GM18858 (cell line): ENCODE data around the gene BANK1.
"Not testable (repeated sequence)": the region's sequence is repeated elsewhere in the genome, so short reads cannot be mapped to it uniquely, and the experiment has no call there.

Source experiments
- ATAC-seq: cut with Tn5 transposase; IDR thresholded peaks from one replicate; pipeline ENCODE4 v1.9.1; 2021; ENCODE audit not compliant: unreplicated experiment

BANK1 gene

DNA sequence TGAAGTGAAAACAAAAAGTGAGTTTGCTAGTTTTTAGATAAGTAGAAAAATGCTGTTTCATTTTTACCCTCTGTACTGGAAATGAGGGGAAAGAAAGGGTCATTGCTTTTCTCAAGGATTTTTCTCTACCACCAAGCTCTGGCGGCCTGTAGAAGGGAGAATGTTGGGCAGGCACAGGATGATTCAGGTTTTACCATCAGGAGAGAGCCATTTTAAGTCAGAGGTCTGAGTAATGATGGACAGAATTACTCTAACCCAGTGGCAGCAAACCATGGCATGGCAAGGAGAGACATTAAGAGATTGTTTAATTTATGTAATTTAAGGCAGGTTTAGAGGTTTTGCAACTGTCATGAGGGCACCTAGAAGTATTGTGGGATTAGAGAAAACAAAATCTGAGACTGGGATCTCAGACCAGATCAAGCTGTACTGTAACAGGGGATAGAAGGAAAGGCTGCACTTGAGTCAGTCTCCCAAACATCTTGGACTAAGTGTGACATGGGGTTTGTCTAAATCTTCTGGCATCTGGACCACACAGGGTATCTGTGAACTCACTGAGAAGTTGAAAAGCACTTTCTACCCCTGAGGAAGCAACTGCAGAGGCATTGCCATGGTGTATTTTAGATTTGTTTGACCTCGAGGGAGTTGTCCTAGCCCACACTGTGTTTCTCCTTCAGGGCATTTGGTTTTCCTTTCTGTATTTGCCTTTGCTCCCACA, 81.6 kb downstream of the BANK1 start:
- no peak for ATAC-seq

DNA sequence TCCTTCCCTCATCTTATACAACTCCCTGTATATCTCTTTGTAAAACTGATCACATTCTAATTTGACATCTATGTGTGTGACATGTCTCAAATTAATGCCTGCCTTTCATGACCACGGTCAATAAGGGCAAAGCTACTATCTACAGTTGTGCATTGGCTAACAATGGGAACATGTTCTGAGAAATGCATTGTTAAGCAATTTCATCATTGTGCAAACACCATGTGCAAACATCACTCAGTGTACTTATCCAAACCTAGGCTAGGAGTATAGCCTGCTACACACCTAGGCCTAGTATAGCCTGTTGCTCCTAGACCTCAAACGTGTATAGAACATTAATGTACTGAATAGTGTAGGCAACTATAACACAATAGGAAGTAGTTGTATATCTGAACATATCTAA, 95.0 kb downstream of the BANK1 start:
- no peak for ATAC-seq

DNA sequence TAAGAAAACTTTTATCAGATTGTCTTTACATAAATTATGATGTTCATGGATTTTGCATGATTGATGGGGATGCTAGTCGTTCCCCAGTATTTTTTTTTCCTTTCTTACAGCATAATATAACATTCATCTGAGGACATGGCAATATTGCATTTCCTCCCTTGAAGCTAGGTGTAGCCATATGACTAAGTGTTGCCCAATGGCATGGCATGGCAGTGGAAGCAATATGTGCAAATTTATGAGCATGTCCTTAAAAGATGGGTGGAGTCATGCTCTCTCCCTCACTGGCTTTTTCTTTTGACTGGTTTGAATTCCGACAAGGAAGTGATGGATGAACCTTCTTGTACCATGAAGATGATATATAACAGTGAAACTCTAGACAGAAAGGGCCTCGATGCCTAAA, 96.3 kb downstream of the BANK1 start:
- no peak for ATAC-seq

DNA sequence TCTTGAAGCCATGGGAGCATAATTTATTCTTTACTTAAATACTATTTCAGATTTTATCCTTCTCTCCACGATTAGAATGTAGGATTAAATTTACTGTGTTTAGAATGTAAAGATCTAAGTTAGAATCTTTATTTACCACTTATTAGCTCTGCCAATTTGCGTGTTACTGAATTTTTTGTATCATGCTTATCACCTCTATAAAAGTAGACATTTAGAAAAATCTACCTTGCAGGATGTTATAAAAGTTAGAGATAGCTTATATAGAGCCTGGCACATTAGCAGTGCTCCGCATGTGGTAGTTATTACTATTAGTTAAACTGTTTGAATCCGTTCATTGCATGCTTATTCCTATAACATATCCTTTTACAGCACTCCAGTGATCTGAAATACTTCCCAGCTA, 97.9 kb downstream of the BANK1 start:
- no peak for ATAC-seq

DNA sequence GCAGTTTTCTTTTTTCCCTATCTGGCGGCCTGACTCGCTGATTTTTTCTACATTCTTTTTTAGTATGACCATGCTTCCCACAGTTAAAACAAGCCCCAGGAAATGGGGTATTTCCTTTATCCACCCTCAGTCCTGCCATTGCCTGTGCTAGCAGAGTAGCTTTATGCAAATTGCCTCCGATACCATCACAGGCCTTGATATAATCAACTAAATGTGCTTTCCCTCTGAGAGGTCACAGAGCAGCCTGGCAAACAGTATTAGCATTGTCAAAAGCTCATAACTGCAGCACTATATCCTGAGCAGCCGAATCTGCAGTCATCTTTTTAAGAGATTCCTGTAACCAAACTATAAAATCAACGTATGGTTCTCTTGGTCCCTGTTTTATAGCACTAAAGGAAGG, 115.0 kb downstream of the BANK1 start:
- ATAC-seq, result not testable (repeated sequence)

DNA sequence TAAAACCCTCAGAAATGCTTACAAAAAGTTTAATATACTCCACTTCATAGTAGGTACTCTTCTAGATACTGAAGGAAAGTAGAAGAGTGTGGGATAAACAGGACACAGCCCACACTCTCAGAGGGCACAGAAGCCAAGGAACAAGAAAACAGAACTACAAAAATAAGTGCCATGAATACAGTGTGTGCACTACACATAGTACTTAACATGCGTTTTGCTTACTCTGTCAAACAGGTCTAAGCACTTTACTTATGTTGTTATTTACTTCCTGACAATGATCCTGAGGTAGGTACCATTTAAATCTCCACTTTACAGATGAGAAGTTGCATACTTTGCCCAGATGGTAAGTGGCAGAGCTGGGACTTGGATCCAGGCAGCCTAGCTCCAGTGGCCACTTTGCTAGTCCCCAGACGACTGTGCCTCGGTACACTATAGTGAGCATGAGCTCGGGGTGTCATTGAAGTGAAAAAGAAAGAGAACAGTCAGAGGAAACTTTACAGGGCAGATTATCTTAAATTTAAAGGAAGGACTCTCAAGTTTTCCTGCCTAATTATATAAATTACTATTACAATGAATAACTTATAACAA, 120.3 kb downstream of the BANK1 start:
- ATAC-seq, result no peak

DNA sequence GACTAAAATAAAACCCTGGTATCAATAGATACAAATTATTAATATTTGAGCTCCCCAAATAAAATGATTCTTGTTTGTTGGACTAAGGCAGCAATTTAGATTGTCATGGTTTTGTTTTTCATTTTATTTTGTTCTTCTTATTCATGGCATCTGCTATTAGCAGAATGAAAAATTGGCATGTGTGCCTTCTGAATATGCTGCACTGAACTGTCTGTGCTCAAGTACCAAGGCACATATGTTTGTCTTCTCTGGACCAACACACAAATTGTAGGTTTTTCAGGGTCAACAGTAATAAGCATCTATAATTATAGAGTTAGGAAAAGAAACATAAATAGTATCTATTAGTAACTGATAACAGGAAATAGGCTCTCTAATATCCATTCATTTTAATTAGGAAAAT, 121.1 kb downstream of the BANK1 start:
- ATAC-seq, result no peak

DNA sequence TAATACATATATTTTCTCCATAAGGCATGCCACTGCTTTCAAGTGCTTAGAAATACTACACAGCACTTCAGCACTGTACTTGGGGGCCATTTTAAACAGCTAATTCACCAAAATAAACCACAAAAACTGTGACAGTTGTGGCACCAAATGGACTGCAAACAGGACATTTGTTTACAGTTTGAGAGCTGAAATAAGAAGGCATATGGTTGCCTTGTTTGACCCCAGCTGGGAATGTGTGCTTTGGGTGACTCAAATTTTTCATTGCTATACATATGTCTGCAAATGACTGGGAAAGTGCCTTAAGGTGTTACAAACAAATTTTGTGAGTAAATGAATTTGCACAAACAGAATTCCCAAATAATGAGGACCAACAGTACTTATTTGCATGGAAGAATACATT, 124.2 kb downstream of the BANK1 start:
- no peak for ATAC-seq

DNA sequence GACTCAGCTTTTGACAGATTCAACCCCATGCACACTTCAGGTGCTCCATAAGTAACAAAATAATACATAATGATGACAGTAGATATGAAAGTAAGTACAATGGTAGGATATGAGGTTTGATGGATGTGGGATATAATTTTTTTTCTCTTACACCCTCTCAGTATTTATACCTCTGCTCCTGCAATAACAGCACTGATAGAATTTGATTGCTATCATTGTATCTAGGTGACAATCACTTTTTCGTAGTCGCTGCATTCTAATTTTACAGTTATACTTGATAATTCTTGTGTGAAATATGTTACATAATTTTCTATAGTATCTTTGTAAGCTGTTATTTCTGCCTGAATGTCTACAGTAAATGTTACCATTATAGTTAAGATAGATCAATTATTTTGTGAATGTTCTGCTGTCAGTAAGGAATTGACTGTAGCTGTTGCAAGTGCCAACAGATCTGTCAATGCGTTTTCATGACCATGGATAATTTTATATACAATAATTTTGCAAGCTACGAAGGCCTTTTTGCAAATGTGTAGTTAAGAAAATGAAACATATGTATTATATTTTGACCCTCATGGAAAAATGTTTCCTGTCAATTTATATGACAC, 128.9 kb downstream of the BANK1 start:
- ATAC-seq, result no peak

DNA sequence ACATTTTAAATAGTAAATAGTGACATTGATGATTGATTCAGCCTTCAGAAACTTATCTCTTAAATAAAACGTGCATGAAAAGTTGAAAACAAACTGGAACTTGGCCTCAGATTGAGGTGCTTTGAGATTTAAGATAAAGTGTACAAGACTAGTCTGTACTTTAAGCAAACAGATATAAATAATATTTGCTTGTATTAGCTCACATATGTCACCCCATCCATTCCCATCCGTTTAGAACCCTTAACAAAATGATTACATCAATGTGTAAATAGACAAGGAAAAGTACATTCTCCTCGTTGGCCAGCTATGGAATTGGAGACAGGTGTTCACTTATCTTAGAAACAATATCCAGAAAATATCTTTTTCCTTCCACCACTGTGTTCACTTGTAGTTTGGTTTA, 130.8 kb downstream of the BANK1 start:
- no peak for ATAC-seq

DNA sequence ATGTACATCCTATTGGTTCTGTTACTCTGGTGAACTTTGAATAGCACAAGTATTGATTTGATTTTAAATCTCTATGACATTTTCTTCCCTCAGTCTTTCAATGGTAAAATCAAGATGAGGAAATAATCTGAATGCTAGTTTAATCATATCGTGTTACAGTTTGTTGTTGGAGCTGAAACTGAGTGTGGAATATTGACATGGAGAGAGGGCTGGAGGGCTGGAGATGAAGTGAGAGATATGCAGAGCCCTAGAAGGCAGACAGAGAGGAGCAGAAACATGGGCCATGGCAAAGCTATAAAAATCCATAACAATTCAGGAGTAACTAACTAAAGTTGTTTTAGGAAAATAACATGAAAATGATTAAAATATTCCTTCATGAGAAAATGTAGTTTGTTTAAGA, 141.1 kb downstream of the BANK1 start:
- no peak for ATAC-seq

DNA sequence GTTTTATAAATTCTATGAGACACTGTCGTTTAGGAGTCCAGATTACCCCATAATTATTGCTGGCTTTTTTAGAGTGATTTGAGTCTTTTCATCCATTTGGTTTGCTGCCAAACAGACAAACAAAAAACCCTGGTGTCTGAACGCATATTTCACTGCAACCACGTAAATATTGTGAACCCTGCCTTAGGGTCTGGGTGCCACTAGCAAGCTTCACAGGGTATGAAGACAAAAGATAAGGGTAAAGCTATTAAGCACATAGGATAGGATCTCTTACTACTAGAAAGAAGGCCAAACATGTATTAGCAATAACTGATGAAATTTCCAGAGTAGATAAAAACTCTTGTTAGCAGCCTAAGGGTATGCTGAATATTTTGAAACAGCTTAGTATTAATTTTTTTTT, 143.3 kb downstream of the BANK1 start:
- ATAC-seq, result no peak

DNA sequence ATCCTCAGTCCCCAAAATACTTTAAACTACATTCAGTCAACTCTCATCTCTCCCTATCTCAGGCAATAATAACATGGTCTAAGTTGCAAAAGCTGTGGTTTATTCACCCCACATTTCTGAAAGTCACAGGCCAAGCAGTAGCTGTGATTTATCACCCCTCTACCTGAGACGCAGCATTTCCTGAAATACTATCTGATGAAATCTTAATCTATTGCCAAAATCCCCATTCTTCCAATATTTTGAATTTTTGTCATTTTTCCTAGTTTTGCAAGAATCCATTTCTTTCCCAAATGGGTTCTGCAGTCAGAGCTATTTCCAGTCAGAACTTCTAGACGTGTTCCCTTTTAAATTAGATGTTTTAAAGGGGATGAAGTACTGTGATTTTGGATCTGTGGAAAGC, 148.3 kb downstream of the BANK1 start:
- ATAC-seq, result no peak

DNA sequence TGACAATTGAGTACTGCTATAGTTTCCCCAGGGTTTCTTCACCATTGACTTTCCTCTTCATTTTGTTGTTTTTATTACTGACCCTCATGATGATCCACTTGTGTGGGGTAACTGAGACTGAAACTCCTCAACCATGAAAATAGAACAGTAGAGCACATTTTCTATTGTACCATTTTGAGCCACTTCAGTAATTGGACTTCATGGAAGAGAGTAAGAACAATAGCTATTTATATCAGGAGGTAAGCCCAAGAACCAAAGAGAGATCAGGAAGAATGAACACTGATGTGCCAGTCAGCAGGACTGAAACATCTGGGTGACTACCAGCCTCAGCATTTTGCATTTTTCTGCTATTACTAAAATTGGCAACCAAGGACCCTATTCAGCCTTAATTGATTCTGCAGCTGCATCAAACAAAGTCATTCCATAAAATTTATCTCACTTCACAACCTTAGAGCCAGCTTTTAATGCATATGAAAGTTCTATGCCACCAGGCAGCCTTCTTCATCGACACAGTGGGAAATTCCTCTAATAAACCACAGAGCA, 151.4 kb downstream of the BANK1 start:
- no peak for ATAC-seq

DNA sequence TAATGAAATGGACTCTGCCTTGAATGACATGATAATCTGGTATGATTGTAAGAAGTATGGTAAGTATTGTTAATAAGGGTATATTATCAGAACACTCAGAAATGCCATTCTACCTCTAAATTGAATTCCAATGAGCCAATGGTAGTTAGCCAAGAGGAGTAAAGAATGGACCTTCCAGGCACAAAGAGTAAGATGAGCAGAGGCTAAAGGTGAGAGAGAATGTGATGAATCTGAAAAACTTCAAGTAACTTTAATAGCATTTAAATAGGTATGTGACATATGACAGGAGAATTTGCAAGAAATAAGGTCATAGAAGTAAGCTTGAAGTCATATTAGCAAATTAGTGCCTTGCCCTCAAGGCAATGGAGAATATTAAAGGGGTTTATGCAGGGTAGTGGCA, 152.4 kb downstream of the BANK1 start:
- ATAC-seq, result no peak

DNA sequence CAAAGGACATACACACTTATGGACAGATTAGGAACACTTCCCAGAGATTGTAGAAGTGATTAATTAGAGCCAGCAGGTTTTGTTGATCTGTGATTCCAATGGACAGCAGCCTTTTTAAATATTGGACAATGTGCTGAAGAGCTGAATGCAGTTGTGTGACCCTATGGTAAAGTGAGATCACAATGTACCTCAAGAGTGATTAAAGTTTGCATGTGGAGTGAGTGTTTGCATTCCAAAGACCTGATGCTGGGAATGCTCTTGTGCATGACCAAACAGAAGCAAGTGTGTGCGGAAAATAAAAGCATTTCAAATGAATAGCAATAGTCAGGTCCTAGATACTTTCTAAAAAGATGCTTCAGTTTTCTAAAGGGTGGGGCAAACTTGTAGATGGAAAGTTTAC, 154.1 kb downstream of the BANK1 start:
- no peak for ATAC-seq

DNA sequence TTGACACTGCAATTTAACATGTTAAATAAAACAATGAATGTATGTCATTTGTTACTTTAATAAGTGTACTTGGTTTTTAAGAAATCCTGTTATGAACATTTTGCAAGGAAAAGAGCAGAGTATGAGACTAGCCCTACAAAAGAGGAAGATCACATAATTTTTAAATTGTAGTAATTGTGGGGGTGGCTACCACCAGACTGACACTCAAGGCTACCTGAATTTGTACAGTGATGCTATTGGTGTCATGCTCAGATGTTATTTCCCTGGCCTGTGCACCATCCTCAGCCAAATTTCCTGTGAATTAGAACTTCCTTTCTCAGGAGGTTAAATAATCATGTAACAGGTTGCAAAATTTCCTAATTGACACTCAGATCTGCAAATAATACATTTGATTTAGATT, 157.5 kb downstream of the BANK1 start:
- ATAC-seq, result no peak

DNA sequence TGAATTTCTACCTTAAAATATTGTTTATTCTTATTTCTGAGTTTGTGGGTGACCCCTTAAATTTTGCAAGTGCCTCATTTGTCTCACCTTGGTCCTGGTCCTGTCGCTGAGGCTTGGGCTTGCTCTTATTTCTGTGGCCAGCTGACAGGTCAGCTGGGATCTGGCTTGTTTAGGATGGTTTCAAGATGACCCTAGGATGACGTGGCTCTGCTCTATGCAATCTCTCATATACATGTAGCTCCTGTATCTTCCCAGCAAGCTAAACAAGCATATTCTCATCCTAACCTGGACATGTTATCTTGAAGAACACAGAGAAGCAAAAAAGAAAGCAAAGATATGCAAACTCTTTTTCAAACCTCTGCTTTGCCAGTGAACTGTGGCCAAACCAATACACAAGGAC, 158.4 kb downstream of the BANK1 start:
- no peak for ATAC-seq

DNA sequence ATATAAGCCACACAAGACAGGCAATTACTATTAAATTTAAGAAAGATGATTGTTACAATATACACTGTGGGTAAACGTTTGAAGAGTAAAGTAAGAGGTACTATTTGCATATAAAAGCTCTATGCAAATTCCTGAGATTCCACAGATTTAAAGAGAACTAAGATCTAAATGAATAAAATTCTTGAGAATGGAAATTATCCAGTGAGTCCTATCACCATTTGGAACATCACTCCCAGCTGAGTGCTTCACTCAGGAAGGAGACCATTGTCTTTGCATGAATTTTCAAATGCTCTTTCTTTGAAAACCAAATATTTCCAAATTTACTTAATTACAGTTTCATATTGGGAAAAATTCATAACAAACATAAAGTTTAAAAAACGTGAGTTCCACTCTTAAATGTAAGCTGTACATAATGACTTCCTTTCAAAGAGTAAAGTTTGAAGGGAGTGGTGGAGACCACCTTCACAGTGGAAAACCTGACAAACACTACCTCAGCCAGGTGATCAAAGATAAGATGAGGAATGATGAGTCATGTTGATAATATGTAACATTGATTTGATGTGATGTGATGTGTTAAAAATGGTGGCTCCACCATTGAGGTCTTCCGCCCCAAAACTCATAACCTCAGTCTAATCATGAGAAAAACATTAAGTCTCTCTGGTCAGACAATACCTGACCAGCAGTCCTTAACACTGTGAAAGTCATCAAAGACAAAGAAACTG, 159.9 kb downstream of the BANK1 start:
- ATAC-seq, result no peak

DNA sequence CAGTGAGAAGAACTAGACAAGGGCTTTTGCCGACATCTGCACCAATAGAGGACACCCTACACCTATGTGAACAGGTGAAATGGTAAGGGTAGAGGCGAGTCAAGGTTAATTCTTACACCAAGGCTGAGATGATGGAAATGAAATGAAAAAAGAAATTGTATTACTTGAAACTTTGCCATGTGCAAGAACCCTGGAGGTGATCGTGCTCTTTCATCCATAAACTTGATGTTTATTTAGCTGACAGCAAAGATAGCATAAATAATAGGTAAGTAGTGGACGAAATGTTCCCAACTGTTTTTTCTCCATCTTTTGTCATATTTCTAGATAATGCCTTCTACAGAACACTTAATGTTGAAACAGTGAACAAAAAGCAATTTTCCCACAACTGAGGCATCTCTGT, 162.5 kb downstream of the BANK1 start:
- no peak for ATAC-seq

DNA sequence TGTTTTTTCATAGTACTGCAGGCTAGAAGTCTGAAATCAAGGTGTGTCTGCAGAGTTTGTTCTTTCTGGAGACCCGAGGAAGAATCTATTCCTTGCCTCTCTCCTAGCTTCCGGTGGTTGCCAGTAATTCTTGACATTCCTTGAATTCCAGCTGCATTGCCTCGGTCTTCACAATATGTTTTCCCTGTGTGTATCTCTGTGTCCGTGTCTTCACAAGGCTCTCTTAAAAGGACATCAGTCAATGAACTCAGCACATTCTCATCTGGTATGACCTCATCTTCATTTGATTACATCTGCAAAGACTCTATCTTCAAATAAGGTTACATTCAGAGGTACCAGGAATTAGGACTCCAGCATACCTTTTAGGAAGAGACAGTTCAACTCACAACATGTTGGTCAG, 163.4 kb downstream of the BANK1 start:
- ATAC-seq, result no peak

DNA sequence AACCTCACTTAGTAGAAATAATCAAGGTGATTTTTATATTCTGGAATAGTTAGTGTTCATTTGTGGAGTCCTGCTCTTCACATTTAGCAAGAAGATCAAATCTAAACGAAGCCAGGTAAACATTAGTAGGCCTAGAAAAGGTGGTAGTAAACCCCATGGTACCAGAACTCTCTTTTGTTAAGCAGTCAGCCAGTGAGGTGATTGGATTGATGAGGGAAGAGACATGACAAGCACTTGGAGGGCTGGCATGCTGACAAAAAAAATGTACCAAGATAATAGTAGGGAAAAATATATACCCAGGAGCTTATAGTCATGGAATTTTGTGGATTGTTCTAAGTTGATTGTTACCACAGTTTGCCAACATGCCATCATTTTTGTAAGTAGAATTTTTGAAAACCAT, 163.8 kb downstream of the BANK1 start:
- no peak for ATAC-seq
